ENCODE measurements around the gene SKP1. TPM values are rescaled to one million over a fixed set of nuclear protein-coding genes. Genes with fewer than 3 reads are reported as not detected.

Gene SKP1
- total RNA-seq, 1 experiment from 2014 or later: 245 TPM

- Histone ChIP-seq H3K9me3 (ENCODE audit: control insufficient read depth in 1 of 2, insufficient read depth in 1 of 2, low read depth in 1 of 2, low read length in 2 of 2) (no peaks in the 10 kb centered on the region), H3K79me2 (ENCODE audit: insufficient read depth, low read length) (peaks cover 30% of the 10 kb centered on the region; the same call in 1 of the 2 replicates), H3K4me1 (ENCODE audit: control insufficient read depth in 1 of 2, insufficient read depth in 2 of 2, low read length in 2 of 2) (peaks cover 0 to 19% of the 10 kb centered on the region in 2 experiments; a peak in 1 of 4 replicates), H3K4me2 (ENCODE audit: low read length) (no peak overlapping the region), H3K27ac (ENCODE audit: low read depth, low read length) (no peak overlapping the region), H4K20me1 (ENCODE audit: insufficient read depth) (no peaks in the 10 kb centered on the region; the same call in 1 of the 2 replicates), H3K27me3 (ENCODE audit: insufficient read depth, low read length) (no peaks in the 10 kb centered on the region), H3K9me2 (ENCODE audit: insufficient read depth) (no peaks in the 10 kb centered on the region), H3K36me3 (ENCODE audit: control insufficient read depth in 1 of 2, insufficient read depth in 2 of 2, low read length in 2 of 2) (peaks cover 20 to 29% of the 10 kb centered on the region in 2 experiments; a peak in 3 of 4 replicates), H3K9ac (ENCODE audit: low read length) (no peak overlapping the region), H2AFZ (ENCODE audit: low read depth, low read length, poor library complexity, severe bottlenecking) (no peak overlapping the region), H3K4me3 (replicated peaks in 1 of 2; ENCODE audit: low read depth in 1 of 2, low read length in 2 of 2) (no peak overlapping the region)
- ChIA-PET RAD21 (ENCODE audit: low non-redundant PET in 1 of 2, low total read pairs in 2 of 2, uncharacterized antibody in 2 of 2, unreplicated experiment in 2 of 2) (interaction anchor here in 1 of 2 experiments (1.6 kb wide), 2 partner anchors 99 to 102 kb away, joined by 3 to 9 read pairs; no protein-coding TSS in a partner anchor), POLR2A (no interaction called here), CTCF (interaction anchor here (1.3 to 6.8 kb wide), 9 partner anchors 11 to 446 kb away, joined by 3 to 91 read pairs (median 6); no protein-coding TSS in a partner anchor)
- DNase-seq (ENCODE audit: low read depth, low spot score) (no peak), ATAC-seq (no peak)
- TF ChIP-seq, protein P1, sequence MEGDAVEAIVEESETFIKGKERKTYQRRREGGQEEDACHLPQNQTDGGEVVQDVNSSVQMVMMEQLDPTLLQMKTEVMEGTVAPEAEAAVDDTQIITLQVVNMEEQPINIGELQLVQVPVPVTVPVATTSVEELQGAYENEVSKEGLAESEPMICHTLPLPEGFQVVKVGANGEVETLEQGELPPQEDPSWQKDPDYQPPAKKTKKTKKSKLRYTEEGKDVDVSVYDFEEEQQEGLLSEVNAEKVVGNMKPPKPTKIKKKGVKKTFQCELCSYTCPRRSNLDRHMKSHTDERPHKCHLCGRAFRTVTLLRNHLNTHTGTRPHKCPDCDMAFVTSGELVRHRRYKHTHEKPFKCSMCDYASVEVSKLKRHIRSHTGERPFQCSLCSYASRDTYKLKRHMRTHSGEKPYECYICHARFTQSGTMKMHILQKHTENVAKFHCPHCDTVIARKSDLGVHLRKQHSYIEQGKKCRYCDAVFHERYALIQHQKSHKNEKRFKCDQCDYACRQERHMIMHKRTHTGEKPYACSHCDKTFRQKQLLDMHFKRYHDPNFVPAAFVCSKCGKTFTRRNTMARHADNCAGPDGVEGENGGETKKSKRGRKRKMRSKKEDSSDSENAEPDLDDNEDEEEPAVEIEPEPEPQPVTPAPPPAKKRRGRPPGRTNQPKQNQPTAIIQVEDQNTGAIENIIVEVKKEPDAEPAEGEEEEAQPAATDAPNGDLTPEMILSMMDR (IDR thresholded peaks at IDR 0.05 in 2 of 3, conservative IDR thresholded peaks at IDR 0.05 in 1 of 3; ENCODE audit: borderline replicate concordance in 1 of 3, insufficient read depth in 1 of 3, low read depth in 2 of 3, low read length in 2 of 3): no peak
- TF ChIP-seq TCF7L2 (IDR thresholded peaks at IDR 0.05; ENCODE audit: borderline replicate concordance, extremely low read depth, insufficient read depth, insufficient read length) (no peak), RAD21 (IDR thresholded peaks at IDR 0.05; ENCODE audit: low read depth) (0 out of 2 replicates have a peak, but pooled peaks have one; percentile 6)
- intact Hi-C loops (cut with micrococcal nuclease): no loop called here
- BruUV-seq (replicated peaks): no TSS peak
Observed at GRCh38 chr5:134141331-134142050, 35.3 kb downstream of the SKP1 start.
